Measurements from ENCODE around the gene CLEC18B.

DNA sequence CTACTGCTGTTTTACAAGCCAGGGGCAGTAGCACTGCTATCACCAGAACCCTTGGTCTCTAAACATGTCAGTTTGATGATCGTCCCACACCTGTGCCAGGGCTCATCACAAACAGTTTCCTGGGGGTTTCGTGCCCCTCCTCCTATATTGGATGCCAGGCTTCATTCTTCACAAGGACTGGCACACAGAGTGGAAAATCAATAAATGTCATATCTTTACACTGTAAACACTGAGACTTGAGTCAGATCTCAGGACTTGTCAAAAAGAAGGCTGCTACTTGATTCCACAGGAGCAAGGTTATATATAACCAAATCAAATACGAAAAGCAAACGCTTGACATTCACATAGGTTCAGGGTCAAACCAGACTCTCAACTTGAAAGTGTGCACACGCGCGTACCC, 39.3 kb upstream of the CLEC18B start:
- TF ChIP-seq CTCF (IDR thresholded peaks at IDR 0.05; ENCODE audit: low read depth, low read length, missing input control) = no peak
- no peak for TF ChIP-seq REST (IDR thresholded peaks at IDR 0.05)
- TF ChIP-seq FOXA1 (IDR thresholded peaks at IDR 0.05) = no peak
- TF ChIP-seq, protein P1, sequence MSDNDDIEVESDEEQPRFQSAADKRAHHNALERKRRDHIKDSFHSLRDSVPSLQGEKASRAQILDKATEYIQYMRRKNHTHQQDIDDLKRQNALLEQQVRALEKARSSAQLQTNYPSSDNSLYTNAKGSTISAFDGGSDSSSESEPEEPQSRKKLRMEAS (IDR thresholded peaks at IDR 0.05) = no peak
- TF ChIP-seq RAD21 (IDR thresholded peaks at IDR 0.05) = no peak
- TF ChIP-seq JUND (IDR thresholded peaks at IDR 0.05) = no peak
- no peak for TF ChIP-seq GABPA (IDR thresholded peaks at IDR 0.05 in 1 of 2, conservative IDR thresholded peaks at IDR 0.05 in 1 of 2)
- no peak for TF ChIP-seq ATF3 (IDR thresholded peaks at IDR 0.05)
- TF ChIP-seq YY1 (IDR thresholded peaks at IDR 0.05) = no peak
- TF ChIP-seq HNF4A (conservative IDR thresholded peaks at IDR 0.05) = no peak

Measured in liver (tissue), 3 donors.